ENCODE results near the gene SLC9A8.
"Not testable (repeated sequence)": the region's sequence is repeated elsewhere in the genome, so short reads cannot be mapped to it uniquely, and the experiment has no call there.

The SLC9A8 gene

DNA sequence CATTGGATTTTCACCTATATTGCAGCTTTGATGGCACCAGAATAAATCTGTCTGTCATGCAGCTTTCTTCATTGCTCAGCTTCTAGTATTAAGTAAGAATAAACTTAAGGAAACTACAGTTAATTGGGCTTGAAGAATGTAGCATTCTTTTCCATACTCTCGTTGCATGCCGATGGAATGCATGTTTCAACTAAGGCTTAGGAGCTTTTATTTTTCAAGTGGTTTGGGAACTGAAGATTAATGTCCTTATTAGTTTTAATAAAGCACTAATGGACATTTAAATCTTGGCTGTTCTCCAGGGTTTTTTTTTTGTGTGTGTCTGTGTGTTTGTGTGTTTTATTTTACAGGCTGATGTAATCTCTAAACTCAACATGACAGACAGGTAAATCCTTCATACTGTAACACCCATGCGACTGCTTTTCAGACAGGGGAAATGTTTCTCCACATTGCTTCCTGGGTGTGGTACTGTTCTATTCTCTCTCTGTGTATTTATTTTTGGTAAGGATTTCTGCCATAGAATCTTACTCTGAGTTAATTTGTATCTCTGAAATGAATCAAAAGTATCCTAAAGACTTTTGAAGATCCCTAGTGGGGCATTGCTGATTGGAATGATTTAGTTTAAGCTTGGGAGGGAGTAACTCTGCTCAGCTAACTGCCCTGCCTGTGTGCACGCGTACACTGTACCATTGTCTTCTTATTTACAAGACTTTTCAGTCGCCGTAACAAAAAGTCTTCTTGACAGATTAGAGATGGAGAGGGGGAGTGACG lies 38.0 kb downstream of the SLC9A8 start:
- DNase-seq (ENCODE audit: low read depth in 3 of 3) = no peak

GRCh38 chr20:49851231-49851705 lies 38.6 kb downstream of the SLC9A8 start:
- DNase-seq (ENCODE audit: low read depth in 3 of 3) = no peak

DNA sequence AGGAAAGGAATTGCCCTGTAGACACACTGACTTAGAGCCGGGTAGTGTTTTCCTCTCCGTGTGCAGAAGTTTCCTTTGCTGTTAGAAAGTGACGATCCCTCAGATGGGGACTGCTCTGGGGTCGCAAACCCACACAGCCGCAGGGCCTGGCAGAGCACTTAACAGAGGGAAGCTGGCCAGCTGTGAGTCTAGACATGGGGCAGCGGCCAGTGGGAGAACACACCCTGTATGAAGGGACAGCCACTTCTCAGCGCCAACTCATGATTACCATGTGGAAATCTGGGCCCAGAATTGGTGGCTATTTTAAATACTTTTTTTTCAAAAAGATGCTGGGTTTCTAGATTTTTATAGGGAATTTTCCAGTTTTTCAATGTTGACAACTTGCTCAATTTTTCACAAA lies 39.4 kb downstream of the SLC9A8 start:
- DNase-seq (ENCODE audit: low read depth in 3 of 3) = no peak

DNA sequence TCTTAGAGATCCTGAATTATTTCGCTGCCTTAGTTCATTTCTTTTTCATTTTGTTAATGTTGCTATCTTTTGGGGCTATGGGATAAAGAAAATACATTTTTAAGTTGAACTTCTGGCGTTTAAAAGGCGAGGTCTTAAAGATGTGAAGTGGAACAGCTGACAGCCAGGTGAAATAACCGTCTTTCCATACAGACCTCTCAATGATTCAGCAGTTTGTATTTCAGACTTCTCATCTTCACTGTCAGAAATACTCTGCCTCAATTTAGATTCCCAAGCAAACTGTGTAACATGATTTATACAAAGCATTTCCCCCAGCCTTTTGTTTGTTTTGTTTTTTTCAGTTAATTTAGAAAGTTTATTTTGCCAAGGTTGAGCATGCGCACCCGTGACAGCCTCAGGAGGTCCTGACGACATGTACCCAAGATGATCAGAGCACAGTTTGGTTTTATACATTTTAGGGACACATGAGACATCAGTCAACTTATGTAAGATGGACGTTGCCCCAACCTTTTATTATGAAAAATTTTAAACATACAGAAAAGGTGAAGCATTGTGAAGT lies 40.0 kb downstream of the SLC9A8 start:
- no peak for DNase-seq (ENCODE audit: low read depth in 3 of 3)

- no peak for DNase-seq (ENCODE audit: low read depth in 3 of 3)
Observed at GRCh38 chr20:49853640-49854039, 41.0 kb downstream of the SLC9A8 start.

DNA sequence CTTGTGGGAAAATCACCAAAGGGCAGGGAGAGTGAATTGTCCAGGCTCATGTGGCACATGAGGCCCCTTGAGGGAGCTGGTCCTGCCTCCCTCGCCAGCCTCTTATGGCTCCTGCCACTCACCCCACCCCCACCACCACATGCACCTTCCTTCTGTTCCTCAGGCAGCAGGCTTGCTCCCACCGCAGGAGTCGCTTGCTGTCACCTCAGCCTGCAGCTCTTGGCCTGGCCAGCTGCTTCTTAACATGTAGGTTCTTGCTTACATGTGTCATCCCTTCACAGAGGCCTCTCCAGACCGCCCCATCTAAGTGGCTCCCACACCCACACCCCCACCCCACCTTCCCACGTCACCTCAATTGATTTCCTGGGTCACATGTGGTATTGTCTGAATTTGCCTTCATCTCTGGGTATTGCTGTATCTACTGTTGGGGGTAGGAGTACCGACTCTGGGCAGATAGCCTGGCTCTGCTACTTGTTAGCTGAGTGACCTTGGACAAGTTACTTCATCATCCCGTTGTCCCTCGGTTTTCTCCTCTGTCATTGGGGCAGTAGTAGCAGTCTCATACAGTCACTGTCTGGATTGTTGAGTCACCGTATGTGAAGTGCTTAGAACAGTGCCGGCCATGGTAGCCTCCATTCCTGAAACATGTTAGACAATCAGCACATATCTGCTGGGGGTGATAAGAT lies 41.7 kb downstream of the SLC9A8 start:
- DNase-seq (ENCODE audit: low read depth in 3 of 3) = no peak

DNA sequence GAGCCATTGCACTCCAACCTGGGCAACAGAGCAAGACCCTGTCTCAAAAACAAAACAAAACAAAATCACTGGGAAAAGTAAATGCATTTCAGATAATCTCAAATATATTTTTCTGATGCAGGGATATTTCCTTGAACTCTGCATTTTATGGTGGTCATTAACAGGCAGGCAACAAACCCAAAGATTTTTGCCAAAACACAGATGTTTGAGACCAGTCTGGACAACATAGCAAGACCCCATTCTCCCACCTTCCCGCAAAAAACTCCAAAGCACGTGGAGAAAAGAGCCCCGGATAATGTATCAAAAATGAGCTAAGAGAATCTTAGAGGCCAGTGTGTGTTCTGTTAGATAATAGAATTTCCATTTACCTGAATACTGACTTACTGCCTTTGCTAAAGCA lies 44.3 kb downstream of the SLC9A8 start:
- no peak for DNase-seq (ENCODE audit: low read depth in 3 of 3)

DNA sequence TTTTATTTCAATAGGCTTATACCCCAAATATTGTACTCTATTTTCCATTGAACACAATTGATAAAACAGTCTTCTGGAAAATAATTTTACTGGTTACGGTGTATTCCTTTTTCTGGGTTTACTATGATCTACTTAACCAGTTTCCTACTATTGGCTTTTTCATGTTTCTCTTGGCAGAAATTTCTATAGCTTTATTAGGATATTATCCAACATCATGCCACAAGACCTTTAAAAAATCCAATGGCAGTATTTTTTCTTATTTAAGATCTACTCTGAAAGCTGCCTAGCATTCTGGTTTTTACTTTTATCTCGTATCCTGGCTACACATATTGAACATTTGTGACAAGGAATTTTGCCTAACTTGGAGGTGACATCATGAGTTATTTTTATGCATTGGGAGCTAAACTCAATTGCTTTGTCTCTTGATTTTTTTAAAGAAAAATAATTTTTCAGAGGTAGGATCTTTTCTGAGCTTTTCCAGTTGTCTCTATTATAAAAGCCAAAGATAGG lies 45.5 kb downstream of the SLC9A8 start:
- no peak for DNase-seq (ENCODE audit: low read depth in 3 of 3)

- DNase-seq (ENCODE audit: low read depth in 3 of 3) = no peak
Observed at GRCh38 chr20:49859011-49859410, 46.4 kb downstream of the SLC9A8 start.

- DNase-seq (ENCODE audit: low read depth in 3 of 3) = no peak
Observed at GRCh38 chr20:49859807-49860206, 47.2 kb downstream of the SLC9A8 start.

- DNase-seq (ENCODE audit: low read depth in 3 of 3) = not testable (repeated sequence)
Observed at GRCh38 chr20:49861232-49861631, 48.6 kb downstream of the SLC9A8 start.

DNA sequence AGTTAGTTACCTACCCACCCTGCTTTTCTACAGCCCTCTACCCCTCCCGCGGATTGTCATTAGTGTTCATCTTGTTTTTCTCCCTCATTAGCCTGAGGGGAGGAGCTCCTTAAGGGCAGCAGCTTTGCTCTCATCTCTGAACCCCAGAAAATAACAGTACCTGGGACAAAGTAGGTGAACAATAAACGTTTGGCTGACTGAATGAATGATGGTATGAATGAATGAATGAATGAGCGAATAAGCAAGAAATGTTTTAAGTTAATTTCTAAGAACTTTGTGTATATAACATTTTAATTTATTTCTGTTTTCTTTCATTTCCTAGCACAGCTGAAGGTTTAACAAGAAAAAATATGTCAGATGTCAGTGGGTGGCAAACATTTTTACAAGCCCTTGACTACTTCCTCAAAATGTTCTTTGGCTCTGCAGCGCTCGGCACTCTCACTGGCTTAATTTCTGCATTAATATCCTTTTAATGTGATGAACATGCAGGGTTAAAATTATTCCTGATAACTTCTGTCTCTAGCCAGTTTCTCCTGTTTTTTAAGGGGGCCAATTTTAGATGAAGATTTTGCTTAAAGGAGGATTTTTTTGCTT lies 50.1 kb downstream of the SLC9A8 start:
- no peak for DNase-seq (ENCODE audit: low read depth in 3 of 3)

GRCh38 chr20:49863666-49864065 lies 51.0 kb downstream of the SLC9A8 start:
- no peak for DNase-seq (ENCODE audit: low read depth in 3 of 3)

- DNase-seq (ENCODE audit: low read depth in 3 of 3) = no peak
Observed at GRCh38 chr20:49865559-49865958, 52.9 kb downstream of the SLC9A8 start.

- DNase-seq (ENCODE audit: low read depth in 3 of 3) = no peak
Observed at GRCh38 chr20:49866051-49866450, 53.4 kb downstream of the SLC9A8 start.

- no peak for DNase-seq (ENCODE audit: low read depth in 3 of 3)
Observed at GRCh38 chr20:49867453-49868215, 55.0 kb downstream of the SLC9A8 start.

DNA sequence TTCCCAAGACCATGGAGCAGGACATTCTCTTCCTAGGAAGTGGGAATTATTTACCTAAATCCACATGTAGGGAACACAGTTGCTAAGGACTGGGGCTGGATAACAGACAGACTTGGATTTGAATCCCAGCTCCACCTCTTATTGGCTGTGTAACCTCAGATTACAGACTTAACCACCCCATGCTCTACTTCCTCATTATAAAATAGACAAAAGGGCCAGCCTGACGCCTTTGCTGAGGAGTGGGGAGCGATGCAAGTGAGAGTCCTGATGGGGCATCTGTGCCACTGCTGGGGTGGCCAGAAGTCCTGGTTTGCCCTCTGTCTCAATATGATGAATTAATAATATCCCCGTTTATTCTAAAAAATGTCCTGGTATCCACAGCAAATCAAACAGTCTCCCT lies 55.9 kb downstream of the SLC9A8 start:
- DNase-seq (ENCODE audit: low read depth in 3 of 3) = no peak

DNA sequence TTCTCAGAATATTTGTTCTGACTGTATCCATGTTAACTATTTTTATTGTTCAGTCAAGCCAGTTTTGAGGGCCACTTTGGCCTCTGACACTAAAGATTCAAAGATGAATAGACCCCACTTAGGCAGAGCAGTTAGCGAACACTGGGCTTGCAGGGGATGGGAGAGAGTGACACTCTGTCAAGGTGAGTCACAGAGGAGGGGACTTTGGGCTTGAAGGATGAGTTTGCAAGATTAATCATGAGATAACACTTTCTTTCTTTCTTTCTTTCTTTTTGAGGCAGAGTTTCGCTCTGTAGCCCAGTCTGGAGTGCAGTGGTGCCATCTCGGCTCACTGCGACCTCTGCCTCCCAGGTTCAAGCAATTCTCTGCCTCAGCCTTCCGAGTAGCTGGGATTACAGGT lies 56.3 kb downstream of the SLC9A8 start:
- DNase-seq (ENCODE audit: low read depth in 3 of 3) = no peak

DNA sequence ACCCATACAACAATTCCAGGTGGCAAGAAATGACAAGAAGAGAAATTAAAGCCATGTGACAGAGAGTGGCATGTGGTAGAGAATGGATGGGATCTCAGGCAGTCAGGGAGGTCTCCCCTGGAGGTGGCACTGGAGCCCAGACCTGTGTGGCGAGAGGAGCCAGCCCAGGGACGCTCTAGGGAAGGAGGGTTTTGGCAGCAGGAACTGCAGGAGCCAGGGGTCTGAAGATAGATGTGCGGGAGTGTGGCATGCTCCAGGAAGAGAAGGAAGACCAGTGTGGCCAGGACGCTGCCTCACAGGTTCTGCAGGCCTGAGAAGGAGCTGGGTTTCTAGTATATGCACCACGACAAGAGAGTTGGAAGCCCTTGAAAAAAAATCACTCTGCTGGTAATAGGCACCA lies 57.6 kb downstream of the SLC9A8 start:
- DNase-seq (ENCODE audit: low read depth in 3 of 3) = no peak

DNA sequence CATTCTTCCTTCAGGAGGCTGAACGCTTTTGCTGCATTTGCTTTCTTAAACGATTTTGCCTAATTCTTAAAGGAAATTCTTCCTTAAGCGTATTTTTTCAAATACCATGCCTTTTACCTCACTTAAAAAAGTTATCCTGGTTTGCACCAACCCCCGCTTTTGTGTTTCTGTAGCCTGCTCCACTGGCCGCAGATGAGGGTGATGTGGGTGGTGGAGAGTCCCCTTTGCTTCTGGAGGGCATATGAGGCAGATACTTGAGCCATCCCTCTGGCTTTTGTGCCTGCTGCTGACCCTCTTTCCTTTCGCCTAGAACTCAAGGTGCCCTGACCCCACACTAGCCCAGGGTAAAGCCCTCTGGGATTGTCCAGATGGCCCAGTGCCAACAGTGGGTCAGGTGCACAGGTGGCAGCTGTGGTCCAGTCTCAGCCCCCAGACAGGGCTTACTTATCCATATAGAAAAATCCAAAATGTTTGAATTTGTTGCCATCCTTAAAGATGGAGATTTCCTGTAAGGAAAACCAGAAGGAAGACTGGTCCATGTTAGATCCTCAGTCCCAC lies 58.8 kb downstream of the SLC9A8 start:
- no peak for DNase-seq (ENCODE audit: low read depth in 3 of 3)

GRCh38 chr20:49872056-49872455 lies 59.4 kb downstream of the SLC9A8 start:
- no peak for DNase-seq (ENCODE audit: low read depth in 3 of 3)
